Fibroblast of skin of abdomen (primary cell): Measurements from ENCODE around the gene CERS6.

ENCODE experiments used
- DNase-seq: peaks from one replicate; pipeline ENCODE4 v3.0.0-alpha.2; 2013

CERS6 gene

DNA sequence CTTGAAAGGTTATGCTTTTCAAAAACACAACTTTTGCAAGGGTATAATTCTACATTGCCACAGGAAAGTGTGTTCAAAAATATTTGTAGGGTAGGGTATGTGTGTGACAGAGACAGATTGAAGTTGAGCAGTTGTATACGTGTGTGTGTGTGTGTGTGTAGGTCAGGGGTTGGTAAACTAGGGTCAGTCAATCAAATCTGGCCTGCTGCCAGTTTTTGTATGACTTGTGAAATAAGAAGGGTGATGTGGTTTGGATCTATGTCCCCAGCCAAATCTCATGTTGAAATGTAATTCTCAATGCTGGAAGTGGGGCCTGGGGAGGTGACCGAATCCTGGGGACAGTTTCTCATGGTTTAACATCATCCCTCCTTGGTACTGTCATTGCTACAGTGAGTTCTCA is 148.2 kb downstream of the CERS6 start:
- no peak for DNase-seq

GRCh38 chr2:168607992-168608391 is 151.9 kb downstream of the CERS6 start:
- DNase-seq: peak; percentile 65

GRCh38 chr2:168608796-168609195 is 152.7 kb downstream of the CERS6 start:
- DNase-seq: no peak

DNA sequence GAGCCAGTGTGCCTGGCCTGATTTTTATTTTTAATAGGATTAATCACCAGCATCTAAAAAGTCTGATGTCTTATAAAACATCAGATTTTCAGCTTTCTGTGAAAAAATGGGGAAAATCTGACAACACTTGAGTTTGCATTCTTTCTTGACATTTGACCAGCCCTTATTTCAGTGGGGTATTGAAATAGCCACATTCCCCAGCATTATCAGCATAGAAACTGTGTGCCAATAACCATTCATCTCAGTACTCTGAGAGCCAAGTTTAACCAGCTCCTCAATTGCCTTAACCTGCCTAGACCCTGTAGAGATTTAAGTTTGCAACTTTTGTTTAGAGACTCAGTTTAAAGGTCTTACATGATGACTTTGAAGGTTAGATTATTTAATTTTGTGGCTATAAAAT is 155.0 kb downstream of the CERS6 start:
- no peak for DNase-seq

DNA sequence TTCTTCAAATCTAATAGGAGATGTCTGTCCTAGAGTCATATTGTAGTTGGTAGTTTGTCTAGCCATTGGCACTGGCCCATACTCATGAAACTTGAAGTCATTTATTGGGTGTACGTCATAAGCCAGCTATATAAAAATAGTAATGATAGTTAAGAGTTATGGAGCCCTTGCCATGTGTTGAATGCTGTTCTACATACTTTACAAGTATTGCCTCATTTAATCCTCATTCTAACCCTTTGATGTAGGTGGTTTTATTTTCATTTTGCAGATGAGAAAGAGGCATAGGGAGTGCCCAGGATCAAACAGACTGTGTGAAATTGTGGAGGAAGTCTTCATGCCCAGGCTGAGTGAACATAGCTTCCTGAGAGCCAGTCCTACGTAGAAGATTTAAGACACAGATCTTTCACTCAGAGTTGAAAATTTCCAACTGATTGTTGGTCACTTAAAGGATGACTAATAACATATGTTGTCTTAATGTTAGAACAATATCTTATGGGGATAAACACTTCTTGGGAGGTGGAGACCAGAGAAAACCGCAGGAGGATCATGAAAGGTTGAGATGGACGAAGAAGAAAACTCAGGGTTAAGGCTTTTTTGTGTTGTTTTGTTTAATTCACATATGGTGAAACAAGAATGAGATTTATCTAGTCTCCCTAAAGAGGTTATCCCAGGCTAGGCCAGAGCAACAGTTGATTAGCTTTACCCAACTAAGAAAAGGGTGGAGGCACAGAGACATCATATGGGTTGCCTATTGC is 156.0 kb downstream of the CERS6 start:
- no peak for DNase-seq

DNA sequence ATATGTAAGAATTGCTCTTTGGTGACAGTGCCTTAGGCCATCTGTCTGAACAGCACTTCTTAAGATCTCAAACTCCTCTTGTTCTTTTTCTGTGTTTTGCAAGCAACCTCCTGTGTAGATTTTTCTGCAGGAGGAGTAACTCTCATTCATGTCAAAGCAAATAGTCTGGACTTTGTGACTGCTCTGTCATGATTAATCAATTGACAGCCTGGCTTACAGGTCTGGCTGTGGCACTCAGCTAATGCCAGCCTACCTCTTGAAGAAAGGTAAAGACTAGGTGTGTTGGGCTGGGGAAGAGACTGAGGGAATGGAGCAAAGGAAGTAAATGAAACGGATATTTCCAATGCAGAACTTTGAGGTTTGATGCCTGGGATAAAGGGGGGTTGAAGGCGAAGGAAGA is 156.6 kb downstream of the CERS6 start:
- DNase-seq: no peak

DNA sequence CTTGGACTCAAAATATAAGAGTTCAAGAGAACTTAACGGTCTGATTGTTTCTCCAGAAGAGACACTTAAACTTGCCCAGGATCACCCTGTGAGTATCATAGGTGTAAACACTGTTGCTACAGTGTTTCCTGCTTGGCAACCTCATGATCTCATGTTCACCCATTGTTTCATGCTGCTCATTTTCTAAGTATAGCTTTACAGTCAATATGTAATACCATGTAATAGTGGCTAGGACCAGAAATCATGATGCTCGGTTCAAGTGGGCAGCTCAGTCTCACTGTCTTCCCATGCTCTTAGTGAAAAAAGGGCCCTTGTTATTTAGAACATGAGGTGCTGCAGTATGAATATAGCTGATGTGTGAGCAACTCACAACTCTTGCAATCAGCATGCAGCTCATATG is 157.5 kb downstream of the CERS6 start:
- DNase-seq: no peak

GRCh38 chr2:168614172-168615018 is 158.3 kb downstream of the CERS6 start:
- no peak for DNase-seq

GRCh38 chr2:168620554-168620953 is 164.5 kb downstream of the CERS6 start:
- no peak for DNase-seq

- DNase-seq: no peak
Measured at GRCh38 chr2:168622559-168622958, 166.5 kb downstream of the CERS6 start.

DNA sequence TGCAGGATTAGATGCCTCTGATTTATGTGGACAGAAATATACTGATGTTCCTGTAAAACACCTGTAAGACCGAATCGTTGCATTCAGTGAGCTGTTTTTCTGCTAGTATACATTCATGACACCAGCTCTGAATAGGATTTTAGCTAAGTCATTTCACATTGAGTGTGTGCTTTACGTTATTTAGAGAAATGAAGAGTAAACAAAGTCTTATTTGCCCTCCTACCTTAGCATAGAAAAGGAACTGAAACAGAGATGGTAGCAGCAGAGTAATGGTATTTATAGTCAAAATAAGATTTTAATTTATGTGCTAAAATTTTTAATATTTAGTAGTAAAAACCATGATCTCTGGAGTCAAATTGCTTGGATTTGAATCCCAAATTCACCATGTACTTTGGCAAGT is 168.0 kb downstream of the CERS6 start:
- no peak for DNase-seq

DNA sequence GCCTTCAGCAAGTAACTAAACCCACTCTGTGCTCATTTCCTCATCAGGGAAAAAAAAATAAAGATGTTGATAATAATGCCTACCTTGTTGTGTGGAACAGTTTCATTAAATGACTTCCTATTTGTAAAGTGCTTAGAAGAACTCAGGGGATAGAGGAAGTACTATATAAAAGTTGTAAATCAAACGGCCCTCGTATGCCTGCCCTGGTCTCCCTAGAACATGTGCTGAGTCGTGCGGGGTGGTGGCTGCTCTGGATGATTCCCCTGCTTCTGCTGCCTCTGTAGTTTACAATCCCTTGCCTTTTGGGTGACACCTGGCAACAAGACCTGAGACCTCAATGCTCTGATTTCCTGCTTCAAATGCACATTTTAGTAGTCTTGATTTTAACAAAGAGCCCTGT is 170.0 kb downstream of the CERS6 start:
- DNase-seq: no peak

DNA sequence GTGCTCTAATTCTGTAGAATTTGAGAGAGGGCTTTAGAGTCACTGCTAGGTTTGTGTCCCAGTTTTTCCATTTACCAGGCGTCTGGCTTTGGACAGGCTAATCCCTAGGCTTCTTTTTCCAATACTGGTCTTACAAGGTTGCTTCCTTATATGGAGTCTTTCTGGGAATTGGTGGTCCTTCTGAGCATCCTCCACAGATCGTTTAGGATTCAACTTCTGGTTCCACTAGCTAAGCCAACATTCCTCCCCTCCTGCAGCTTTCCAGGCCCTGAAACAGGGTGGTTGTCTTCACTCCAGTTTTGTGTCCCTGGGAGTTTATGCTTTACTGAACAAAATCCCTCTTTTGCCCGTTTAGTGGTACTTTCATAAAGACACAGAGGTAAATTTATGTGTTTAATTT is 170.6 kb downstream of the CERS6 start:
- DNase-seq: no peak

DNA sequence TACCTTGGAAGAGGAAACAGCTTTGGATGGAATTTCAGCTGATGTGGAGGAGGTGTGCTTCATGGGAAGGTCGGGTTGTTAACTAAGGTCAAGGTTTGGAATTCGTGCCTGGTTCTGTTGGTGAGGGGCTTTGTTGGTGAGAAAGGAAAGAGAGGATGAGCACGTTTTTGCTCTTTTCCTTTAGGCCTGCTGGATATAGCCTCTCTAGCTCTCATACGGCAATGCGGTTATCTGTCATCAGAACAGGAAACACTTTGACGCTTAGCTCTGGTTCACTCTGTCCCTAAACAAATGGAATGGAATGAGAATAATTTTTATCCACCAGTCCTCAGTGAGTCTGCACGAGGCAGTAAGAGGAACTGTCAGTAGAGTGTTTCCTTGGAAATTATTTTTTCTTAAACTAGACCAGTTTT is 176.6 kb downstream of the CERS6 start:
- DNase-seq: peak; percentile 54

DNA sequence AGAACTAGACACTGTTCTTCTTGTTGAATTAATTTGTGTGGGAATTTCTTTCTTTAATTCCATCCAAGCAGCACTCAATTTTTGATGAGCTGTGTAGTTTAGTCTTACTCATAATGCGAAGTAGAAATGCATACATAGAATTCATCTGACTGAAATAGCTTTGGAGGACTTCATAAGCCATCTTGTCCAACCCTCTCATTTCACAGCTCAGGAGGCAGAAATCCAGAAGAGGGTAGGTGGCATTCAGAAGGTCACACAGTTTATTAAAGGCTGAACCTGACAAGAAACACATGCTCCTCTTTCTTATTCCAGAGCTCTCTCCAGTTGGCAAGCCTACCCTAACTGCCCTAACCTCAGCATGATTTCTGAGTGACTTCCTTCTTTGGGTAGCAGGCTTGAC is 177.1 kb downstream of the CERS6 start:
- DNase-seq: peak; percentile 14

GRCh38 chr2:168633895-168634294 is 177.8 kb downstream of the CERS6 start:
- DNase-seq: no peak

GRCh38 chr2:168635065-168635577 is 179.0 kb downstream of the CERS6 start:
- peak; percentile 79 for DNase-seq

- no peak for DNase-seq
Measured at GRCh38 chr2:168639018-168639417, 182.9 kb downstream of the CERS6 start.

- peak; percentile 84 for DNase-seq
Measured at GRCh38 chr2:168639441-168639898, 183.4 kb downstream of the CERS6 start.

DNA sequence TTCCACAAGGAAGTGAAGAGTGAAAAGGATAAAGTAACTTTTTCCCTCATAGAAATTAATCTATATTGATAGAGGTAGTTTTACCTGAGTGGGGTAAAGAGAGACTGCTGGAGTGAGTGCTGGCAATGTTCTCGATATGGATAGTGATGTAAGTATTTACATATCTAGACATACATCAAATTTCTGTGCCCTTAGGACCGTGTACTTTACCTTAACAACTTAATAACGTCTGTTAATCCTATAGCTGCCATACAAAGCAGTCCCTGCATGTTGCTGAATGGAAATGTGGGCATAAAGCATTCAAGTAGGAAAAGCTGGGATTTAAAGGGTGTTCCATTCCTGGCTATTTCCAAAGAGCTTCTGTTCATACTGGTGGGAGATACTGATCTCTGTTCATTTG is 184.0 kb downstream of the CERS6 start:
- no peak for DNase-seq

- peak; percentile 12 for DNase-seq
Measured at GRCh38 chr2:168641636-168642035, 185.6 kb downstream of the CERS6 start.

GRCh38 chr2:168642873-168643272 is 186.8 kb downstream of the CERS6 start:
- no peak for DNase-seq

DNA sequence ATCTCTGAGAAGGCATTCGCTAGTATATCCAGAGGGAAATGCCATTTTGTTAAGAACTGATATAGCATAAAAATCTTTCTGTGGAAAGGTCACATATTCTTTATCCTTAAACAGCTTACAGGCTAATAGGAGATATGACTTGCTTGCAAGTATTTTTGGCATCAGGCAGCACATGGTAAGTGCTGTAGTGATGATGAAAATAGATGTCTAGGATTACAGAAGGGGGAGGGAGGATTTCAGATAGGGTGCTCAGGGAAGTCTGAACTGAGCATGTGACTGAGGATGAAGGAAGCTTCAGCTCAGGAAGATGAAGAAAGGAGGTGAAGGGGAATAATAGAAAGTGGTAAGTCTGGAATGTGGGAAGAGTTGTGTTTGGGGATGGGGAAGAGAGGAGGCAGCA is 187.9 kb downstream of the CERS6 start:
- peak; percentile 31 for DNase-seq
